22Rv1 (cell line): ENCODE results near the gene GMNN.

Experiments
- H3K27ac ChIP-seq: fragments of 450-650 bp; 2 replicates; pipeline ENCODE4 v1.5.1; 2017
- ZFX ChIP-seq: fragments of 450-650 bp; IDR thresholded peaks from 2 replicates; pipeline ENCODE4 v1.6.1; 2017; ENCODE audit warnings: antibody characterized with exemption, borderline replicate concordance
- TF ChIP-seq, protein P1 (sequence below): fragments of 450-650 bp; IDR thresholded peaks from 2 replicates; pipeline ENCODE4 v1.5.1; 2017; ENCODE audit warnings: mild to moderate bottlenecking

Gene GMNN

DNA sequence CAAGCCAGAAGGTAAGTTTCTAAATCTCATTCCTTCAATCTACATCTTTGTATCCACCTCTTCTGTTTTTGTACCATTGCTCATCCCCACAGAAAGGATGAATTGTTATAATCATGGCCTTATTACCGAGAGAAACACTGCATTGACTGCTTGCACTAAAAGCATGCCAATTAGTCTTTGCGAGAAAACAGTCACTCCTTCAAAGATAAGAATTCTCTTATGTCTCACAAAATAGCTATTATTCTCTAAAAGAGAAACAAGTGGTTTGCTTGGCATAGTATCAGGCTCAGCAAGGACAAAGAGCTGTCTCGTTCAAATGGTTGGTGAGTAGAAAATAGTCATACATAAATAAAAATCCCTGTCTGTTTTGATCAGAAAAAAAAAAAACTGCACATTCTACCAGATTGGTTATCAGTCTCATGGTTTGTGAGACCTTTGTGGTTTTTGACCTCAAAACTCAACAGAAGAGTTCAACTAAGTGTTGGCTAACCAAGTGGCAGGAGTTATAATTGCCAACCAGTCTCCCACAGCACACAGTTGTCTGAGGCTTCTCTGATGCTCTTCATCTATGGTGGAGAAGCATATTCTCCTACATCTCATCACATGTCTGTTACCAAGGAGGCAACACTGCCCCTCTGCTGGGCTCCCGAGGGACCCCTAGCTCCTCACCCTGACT lies 59.1 kb downstream of the GMNN start:
- TF ChIP-seq, protein P1, sequence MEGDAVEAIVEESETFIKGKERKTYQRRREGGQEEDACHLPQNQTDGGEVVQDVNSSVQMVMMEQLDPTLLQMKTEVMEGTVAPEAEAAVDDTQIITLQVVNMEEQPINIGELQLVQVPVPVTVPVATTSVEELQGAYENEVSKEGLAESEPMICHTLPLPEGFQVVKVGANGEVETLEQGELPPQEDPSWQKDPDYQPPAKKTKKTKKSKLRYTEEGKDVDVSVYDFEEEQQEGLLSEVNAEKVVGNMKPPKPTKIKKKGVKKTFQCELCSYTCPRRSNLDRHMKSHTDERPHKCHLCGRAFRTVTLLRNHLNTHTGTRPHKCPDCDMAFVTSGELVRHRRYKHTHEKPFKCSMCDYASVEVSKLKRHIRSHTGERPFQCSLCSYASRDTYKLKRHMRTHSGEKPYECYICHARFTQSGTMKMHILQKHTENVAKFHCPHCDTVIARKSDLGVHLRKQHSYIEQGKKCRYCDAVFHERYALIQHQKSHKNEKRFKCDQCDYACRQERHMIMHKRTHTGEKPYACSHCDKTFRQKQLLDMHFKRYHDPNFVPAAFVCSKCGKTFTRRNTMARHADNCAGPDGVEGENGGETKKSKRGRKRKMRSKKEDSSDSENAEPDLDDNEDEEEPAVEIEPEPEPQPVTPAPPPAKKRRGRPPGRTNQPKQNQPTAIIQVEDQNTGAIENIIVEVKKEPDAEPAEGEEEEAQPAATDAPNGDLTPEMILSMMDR: no peak
- no peak for TF ChIP-seq ZFX
- no peak overlapping the region for H3K27ac ChIP-seq
